OCI-LY1 (cell line): ENCODE results near the gene LRP8.

ENCODE experiments used
- H2AFZ ChIP-seq: fragments of 200-600 bp; sonication (generic), shearing (Covaris generic); 2 replicates; pipeline ENCODE4 v1.6.0; 2014; ENCODE audit warnings: antibody characterized with exemption, mild to moderate bottlenecking, low read length
- H3F3A ChIP-seq: fragments of 200-600 bp; sonication (generic), shearing (Covaris generic); 2 replicates; pipeline ENCODE4 v1.6.0; 2014; ENCODE audit warnings: mild to moderate bottlenecking, antibody characterized with exemption, low read length, moderate library complexity; ENCODE audit not compliant: insufficient read depth
- H3K27ac ChIP-seq: fragments of 200-600 bp; sonication (generic); 2 replicates; pipeline ENCODE4 v1.5.1; 2014; ENCODE audit warnings: low read length, mixed run types, mild to moderate bottlenecking, low read depth; ENCODE audit not compliant: poor library complexity, severe bottlenecking
- H3K27me3 ChIP-seq: fragments of 200-600 bp; sonication (generic); 2 replicates; pipeline ENCODE4 v1.6.0; 2014; ENCODE audit warnings: antibody characterized with exemption, mild to moderate bottlenecking, low read length, moderate library complexity; ENCODE audit not compliant: insufficient read depth
- H3K36me3 ChIP-seq: fragments of 200-600 bp; sonication (generic); 2 replicates; pipeline ENCODE4 v1.6.1; 2014; ENCODE audit warnings: mild to moderate bottlenecking, antibody characterized with exemption, low read length, moderate library complexity, mixed read lengths; ENCODE audit not compliant: insufficient read depth
- H3K4me1 ChIP-seq: fragments of 200-600 bp; sonication (generic); 2 replicates; pipeline ENCODE4 v1.5.1; 2014; ENCODE audit warnings: mild to moderate bottlenecking, low read length, moderate library complexity; ENCODE audit not compliant: insufficient read depth, severe bottlenecking
- H3K4me2 ChIP-seq: fragments of 200-600 bp; sonication (generic), shearing (Covaris generic); 2 replicates; pipeline ENCODE4 v1.6.1; 2014; ENCODE audit warnings: low read length
- H3K4me3 ChIP-seq: fragments of 200-600 bp; sonication (generic); 2 replicates; pipeline ENCODE4 v1.5.1; 2014; ENCODE audit warnings: low read length, low read depth, mild to moderate bottlenecking, mixed read lengths; ENCODE audit not compliant: poor library complexity, severe bottlenecking
- H3K79me2 ChIP-seq: fragments of 200-600 bp; shearing (Covaris generic); 2 replicates; pipeline ENCODE4 v1.6.1; 2016; ENCODE audit warnings: mixed run types, low read length, mixed read lengths; ENCODE audit not compliant: insufficient read depth
- H3K9ac ChIP-seq: fragments of 200-600 bp; sonication (generic), shearing (Covaris generic); 2 replicates; pipeline ENCODE4 v1.6.1; 2014; ENCODE audit warnings: mild to moderate bottlenecking, low read length, mixed read lengths
- H3K9me2 ChIP-seq: fragments of 200-600 bp; sonication (generic), shearing (Covaris generic); 2 replicates; pipeline ENCODE4 v1.6.1; 2014; ENCODE audit warnings: low read depth, mild to moderate bottlenecking, low read length, mixed read lengths
- H3K9me3 ChIP-seq: fragments of 200-600 bp; shearing (Covaris generic); 2 replicates; pipeline ENCODE4 v1.6.1; 2014; ENCODE audit warnings: low read length, mixed read lengths
- H4K20me1 ChIP-seq: fragments of 200-600 bp; sonication (generic), shearing (Covaris generic); 2 replicates; pipeline ENCODE4 v1.6.0; 2016; ENCODE audit warnings: mild to moderate bottlenecking, low read length; ENCODE audit not compliant: insufficient read depth
- EZH2 ChIP-seq: fragments of 200-600 bp; sonication (generic), shearing (Covaris generic); IDR thresholded peaks from 2 replicates; pipeline ENCODE4 v1.8.0; 2017; ENCODE audit warnings: borderline replicate concordance, mixed run types, mild to moderate bottlenecking, antibody characterized with exemption, low read length, moderate library complexity, mixed read lengths
- TF ChIP-seq, protein P1 (sequence below): fragments of 200-600 bp; sonication (generic), shearing (Covaris generic); IDR thresholded peaks from 2 replicates; pipeline ENCODE4 v1.5.1; 2017; ENCODE audit warnings: mild to moderate bottlenecking, antibody characterized with exemption, low read length, moderate library complexity, mixed read lengths

Gene LRP8

DNA sequence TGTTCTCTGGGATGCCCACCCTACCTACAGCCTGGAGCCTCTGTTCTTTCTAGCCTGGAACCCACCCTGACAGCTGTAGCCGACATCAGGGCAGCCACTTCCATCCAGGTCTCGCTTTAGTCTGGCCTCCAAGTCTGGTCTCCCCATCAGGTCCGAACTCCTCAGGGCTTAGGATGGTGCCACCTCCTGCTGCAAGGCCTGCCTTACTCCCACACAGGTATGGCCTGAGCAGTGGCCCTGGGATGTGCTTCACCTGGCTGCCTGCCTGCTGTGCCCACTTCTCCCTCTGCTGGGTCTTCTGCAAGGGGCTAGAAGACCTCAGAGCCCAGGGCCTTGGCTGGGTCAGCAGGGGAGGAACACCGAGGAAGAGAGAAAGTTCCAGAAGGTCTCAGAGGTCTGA, 53.8 kb downstream of the LRP8 start:
- Histone ChIP-seq H2AFZ (no peak overlapping the region), H3K4me1 (no peaks in the 10 kb centered on the region), H3K4me3 (no peak overlapping the region), H3K4me2 (no peak overlapping the region), H3K27ac (no peak overlapping the region), H3K9ac (no peak overlapping the region), H3K9me2 (no peaks in the 10 kb centered on the region), H4K20me1 (no peaks in the 10 kb centered on the region), H3K27me3 (no peaks in the 10 kb centered on the region), H3K36me3 (peaks cover 82% of the 10 kb centered on the region), H3F3A (no peaks in the 10 kb centered on the region), H3K9me3 (no peaks in the 10 kb centered on the region), H3K79me2 (no peaks in the 10 kb centered on the region)
- TF ChIP-seq EZH2: no peak
- TF ChIP-seq, protein P1, sequence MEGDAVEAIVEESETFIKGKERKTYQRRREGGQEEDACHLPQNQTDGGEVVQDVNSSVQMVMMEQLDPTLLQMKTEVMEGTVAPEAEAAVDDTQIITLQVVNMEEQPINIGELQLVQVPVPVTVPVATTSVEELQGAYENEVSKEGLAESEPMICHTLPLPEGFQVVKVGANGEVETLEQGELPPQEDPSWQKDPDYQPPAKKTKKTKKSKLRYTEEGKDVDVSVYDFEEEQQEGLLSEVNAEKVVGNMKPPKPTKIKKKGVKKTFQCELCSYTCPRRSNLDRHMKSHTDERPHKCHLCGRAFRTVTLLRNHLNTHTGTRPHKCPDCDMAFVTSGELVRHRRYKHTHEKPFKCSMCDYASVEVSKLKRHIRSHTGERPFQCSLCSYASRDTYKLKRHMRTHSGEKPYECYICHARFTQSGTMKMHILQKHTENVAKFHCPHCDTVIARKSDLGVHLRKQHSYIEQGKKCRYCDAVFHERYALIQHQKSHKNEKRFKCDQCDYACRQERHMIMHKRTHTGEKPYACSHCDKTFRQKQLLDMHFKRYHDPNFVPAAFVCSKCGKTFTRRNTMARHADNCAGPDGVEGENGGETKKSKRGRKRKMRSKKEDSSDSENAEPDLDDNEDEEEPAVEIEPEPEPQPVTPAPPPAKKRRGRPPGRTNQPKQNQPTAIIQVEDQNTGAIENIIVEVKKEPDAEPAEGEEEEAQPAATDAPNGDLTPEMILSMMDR: no peak

DNA sequence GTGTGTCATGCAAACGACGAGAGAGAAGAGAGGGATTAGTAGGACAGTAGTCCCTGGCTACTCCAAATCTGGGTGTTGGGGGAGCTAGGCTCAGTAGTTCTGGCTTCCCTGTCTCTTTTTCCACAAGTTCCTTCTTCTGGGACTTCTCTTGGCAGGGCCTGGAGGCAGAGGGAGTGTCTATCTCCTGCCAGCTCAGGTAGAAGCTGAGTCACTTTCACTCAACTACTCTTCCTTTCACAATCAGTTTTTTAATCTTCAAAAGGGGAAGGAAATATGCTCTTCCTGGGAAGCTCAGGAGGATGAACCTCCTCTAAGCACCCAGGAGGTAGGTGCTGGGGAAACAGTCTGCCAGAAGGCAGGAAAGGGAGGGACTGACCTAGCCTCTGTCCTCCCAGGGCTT, 54.3 kb downstream of the LRP8 start:
- no peak overlapping the region for H3K27ac ChIP-seq
- no peak for TF ChIP-seq EZH2
- TF ChIP-seq, protein P1: no peak

DNA sequence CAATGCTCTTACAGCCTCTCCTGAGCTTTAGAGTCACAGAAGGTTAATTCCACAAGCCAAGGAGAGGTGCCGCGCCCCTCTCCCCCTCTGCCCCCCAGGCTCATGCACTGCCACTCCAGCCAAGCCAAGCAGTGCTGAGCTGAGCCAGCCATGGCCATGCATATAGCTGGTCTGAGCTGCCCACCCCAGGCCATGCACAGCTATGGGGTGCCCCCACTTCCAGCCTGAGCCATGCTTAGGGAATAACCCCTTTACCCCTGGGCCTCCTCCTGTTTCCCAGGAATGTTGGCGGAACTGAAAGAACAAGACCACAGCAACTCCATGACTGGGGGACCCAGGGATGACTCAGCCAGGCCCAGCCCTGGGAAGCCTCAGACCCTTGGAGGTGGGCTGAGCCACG, 55.5 kb downstream of the LRP8 start:
- H3K4me3 ChIP-seq: no peak overlapping the region
- no peaks in the 10 kb centered on the region for H3K27me3 ChIP-seq
- H3K79me2 ChIP-seq: no peaks in the 10 kb centered on the region
- H3K9me3 ChIP-seq: no peaks in the 10 kb centered on the region
- H2AFZ ChIP-seq: no peak overlapping the region
- H3F3A ChIP-seq: no peaks in the 10 kb centered on the region
- no peaks in the 10 kb centered on the region for H4K20me1 ChIP-seq
- H3K4me1 ChIP-seq: no peaks in the 10 kb centered on the region
- H3K9me2 ChIP-seq: no peaks in the 10 kb centered on the region
- peaks cover 90% of the 10 kb centered on the region for H3K36me3 ChIP-seq
- TF ChIP-seq, protein P1: no peak
- TF ChIP-seq EZH2: no peak
- no peak overlapping the region for H3K27ac ChIP-seq
- no peak overlapping the region for H3K9ac ChIP-seq
- H3K4me2 ChIP-seq: no peak overlapping the region

More for the DNA sequence above, 54.3 kb downstream of the LRP8 start:
- Histone ChIP-seq H3K79me2 (no peaks in the 10 kb centered on the region), H3K4me2 (no peak overlapping the region), H3K4me1 (no peaks in the 10 kb centered on the region), H3F3A (no peaks in the 10 kb centered on the region), H3K9ac (no peak overlapping the region), H3K4me3 (no peak overlapping the region), H3K9me2 (no peaks in the 10 kb centered on the region), H3K27me3 (no peaks in the 10 kb centered on the region), H3K9me3 (no peaks in the 10 kb centered on the region), H3K36me3 (peaks cover 87% of the 10 kb centered on the region), H2AFZ (no peak overlapping the region), H4K20me1 (no peaks in the 10 kb centered on the region)
